ENCODE results near the gene C4orf36. TPM values are rescaled to one million over a fixed set of nuclear protein-coding genes. Genes with fewer than 3 reads are reported as not detected.

Gene C4orf36
- total and polyA plus RNA-seq, 2 of the 8 experiments (the other 6 are each of a cell fraction or from before 2014, with no cell fraction given), result 1.2 to 1.5 TPM

- TF ChIP-seq CHD7 (IDR thresholded peaks at IDR 0.05; ENCODE audit: insufficient replicate concordance, low read length) (no peak), POLR2A (IDR thresholded peaks at IDR 0.05; ENCODE audit: control extremely low read depth in 1 of 2, low read depth in 2 of 2, low read length in 2 of 2) (peak; percentile 48 to 63), BCL11A (IDR thresholded peaks at IDR 0.05; ENCODE audit: low read depth in 2 of 2, low read length in 2 of 2) (no peak), CTBP2 (IDR thresholded peaks at IDR 0.05; ENCODE audit: borderline replicate concordance, insufficient read depth, insufficient read length, low read length) (no peak), EGR1 (IDR thresholded peaks at IDR 0.05; ENCODE audit: borderline replicate concordance, low read depth, low read length) (no peak), SAP30 (IDR thresholded peaks at IDR 0.05; ENCODE audit: insufficient read depth, insufficient replicate concordance, low read length) (no peak), MAFK (IDR thresholded peaks at IDR 0.05; ENCODE audit: low read depth, low read length) (no peak), TAF7 (optimal IDR thresholded peaks at IDR 0.05; ENCODE audit: borderline replicate concordance, low read depth, low read length) (peak; percentile 63), POLR2AphosphoS5 (IDR thresholded peaks at IDR 0.05; ENCODE audit: low read depth, low read length) (peak; percentile 76; the same call in 1 of the 2 replicates), CBX8 (IDR thresholded peaks at IDR 0.05; ENCODE audit: borderline replicate concordance, low read depth, low read length) (no peak)
Measured at GRCh38 chr4:86891762-86892635, at the start of gene C4orf36 (continued).

Measured in H1 (cell line).